GM18505 (cell line): Measurements from ENCODE around the gene GPRC5A.

Experiments used
- ATAC-seq: cut with Tn5 transposase; IDR thresholded peaks from one replicate; pipeline ENCODE4 v1.9.1; 2021; ENCODE audit not compliant: unreplicated experiment
- POLR2A ChIP-seq: IDR thresholded peaks from 4 replicates; pipeline ENCODE4 v1.6.1; 2011; ENCODE audit warnings: borderline replicate concordance; ENCODE audit not compliant: insufficient read depth, insufficient read length; ENCODE audit errors: extremely low read depth

GPRC5A gene

DNA sequence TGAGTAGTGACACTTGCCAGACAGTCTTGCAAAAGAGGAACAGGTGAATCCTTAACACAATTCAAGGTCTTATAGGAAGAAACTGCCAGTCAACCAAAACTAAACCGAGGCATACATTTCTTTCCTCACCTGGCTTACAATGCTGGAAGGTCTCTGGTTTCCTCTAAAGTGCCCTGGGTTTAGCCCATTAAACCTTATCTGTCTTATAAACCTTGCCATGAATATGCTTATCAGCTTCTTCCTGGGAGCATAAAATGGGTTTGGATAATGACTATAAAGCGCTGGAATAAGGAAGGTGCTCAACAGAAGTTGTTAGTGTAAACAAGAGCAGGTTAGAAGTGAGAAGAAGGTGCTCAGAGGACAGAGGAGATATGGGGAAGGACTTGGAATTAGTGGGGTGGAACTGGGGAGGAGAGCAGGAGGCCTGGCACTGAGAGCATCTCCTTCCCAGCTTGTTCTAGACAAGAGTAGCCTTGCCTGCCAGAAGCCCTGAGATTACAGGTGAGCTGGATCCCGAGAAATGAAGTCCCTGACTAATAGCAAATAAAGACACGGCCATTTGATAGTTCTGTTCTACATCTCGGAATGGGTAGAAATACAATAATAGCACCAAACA is 14.1 kb upstream of the GPRC5A start:
- ATAC-seq = no peak
- TF ChIP-seq POLR2A = no peak

DNA sequence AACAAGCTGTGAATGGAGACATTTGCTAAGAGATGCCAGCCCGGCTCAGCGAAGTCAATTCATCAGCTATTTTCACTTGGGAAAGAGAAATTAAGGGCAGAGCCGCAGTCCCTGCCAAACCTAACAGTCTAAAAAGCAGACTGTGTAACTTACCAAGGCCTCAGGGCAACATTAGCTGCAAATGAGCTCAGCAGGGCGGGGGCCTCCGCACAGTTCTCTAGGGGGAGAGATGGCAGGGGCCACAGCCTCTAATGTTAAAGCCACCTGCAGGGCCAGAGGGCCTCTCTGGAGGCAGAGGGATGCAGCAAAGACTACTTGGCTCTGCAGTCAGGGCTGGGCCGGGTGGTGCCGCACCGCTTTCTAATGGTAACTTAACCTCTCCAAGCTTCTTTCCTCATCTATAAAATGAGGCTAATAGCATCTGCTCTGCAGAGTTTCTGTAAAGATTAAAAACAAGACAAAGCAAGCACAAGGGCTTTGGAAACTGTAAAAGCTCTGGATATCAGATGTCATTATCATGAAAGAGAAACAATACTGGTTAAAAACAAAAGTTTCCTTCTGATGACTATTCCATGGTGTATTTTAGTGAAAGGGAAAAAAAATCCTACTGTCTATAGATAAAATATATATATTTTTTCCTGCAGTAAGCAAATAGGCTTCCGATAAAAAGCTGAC is 13.4 kb upstream of the GPRC5A start:
- TF ChIP-seq POLR2A = no peak
- no peak for ATAC-seq

DNA sequence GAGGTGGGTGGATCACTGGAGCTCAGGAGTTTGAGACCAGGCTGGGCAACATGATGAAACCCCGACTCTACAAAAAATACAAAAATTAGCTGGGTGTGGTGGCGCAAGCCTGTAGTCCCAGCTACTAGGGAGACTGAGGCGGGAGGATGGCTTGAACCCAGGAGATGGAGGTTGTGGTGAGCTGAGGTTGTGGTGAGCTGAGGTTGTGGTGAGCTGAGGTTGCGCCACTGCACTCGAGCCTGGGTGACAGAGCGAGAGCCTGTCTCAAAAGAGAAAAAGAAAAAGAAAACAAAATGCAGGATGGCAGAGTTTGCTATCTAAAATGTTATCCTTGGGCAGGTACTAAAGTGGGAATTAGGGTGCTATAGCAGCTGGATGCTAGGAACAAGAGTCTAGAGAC is 10.8 kb upstream of the GPRC5A start:
- no peak for TF ChIP-seq POLR2A
- no peak for ATAC-seq

DNA sequence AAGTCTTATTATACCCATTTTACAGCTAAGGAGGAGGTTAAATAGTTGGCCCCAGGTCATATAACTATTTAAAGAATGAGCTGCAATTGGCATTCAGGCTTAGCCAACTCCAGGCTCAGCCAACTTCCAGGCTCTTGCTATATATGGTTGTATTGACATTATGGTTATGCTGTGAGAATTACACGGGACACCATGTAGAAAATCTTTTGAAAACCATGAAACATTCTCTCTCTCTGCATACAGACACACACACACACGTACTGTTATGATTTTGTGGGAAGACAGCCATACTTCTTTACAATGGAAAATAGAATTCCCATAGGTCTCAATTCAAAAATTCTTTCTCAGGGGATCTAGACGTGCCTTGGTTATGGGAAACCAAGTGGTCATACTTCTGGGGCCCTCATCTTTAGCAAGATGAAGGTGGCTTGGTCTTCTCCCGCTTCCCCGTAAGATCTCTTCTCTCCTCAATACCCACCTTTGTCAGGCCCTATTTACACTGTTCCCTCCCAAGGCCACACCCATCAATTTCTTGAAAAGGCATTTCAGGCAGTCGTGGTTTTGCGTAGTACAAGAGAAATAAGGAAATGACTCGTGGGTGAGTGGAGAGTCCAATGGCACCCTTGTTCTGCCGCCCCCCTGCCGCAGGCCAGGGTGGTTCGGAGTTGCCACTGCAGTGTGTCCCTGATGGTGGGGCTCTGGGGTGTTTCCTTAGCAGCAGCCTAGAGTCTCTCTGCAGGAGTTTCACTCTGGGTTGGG is 10.0 kb upstream of the GPRC5A start:
- TF ChIP-seq POLR2A = no peak
- ATAC-seq = no peak

DNA sequence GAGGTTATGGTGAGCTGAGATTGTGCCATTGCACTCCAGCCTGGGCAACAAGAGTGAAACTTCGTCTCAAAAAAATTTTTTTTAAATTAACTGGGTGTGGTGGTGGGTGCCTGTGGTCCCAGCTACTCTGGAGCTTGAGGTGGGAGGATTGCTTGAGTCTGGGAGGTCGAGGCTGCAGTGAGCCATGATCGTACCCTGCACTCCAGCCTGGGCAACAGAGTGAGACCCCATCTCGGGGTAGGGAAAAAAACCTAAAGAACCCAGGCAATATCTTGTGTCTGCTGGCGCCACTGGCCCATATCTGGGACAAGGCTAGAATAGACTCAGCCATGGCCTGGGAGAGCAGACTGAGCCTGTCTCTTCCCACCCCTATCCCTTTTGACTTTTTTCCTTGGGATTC is 9.1 kb upstream of the GPRC5A start:
- ATAC-seq = no peak
- TF ChIP-seq POLR2A = no peak

DNA sequence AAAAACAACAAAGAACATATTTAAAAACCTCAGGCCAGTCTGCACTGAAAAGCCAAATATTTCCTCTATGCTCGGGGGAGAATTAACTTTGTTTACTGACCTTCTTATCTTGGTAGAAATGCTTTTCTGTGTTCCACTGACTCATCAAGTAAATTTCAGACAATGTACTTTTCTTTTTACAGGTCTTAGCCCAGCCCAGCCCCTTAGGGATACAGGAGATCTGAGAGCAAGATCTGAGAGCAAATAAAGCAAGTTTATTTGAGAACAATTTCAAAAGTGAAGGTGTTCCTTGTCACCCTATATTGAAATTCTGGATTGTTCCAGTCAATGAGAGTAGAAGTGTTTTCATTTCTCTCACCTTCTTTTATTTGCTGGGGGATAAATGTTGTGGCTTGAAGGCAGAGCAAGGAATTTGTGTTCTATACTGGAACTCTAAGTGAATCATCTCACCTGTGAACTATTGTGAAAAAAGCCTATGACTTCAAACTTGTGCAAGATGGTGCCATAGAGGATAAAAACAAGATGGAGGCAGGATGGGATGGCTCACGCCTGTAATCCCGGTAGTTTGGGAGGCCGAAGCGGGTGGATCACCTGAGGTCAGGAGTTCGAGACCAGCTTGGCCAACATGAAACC is 7.9 kb upstream of the GPRC5A start:
- TF ChIP-seq POLR2A = no peak
- ATAC-seq = no peak

DNA sequence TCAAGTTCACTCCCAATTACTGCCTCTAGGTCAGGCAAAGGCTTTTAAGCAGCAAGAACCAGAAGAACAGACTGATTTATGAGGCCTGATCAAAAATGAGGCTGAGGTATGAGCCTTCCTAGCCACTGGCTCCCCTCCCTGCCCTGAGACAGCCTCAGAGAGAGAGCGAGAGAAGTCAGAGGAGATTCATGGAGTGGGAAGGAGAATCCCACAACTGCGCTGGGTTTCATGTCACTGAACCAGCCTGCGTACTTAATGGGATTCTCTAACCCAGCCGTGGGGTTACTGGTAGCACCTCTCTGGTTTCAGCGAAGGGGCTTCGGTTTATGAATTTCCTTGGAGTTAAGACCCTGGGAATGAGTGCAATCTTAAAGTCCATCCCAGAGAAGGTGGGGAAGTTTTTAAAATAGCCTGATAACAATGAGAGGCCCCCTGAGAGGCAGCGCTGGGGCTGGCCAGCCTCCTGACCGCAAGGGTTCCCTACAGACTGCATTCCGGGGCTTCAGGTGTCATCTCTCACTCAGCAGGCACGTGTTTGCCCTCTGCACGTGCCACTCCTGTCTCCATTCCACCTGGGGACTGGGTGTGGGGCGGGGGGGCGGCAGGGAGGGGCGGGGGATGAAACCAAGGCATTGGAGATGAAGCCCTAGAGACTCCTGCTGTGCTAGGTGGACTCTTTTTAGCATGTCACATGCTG is 6.1 kb upstream of the GPRC5A start:
- no peak for TF ChIP-seq POLR2A
- ATAC-seq = no peak

DNA sequence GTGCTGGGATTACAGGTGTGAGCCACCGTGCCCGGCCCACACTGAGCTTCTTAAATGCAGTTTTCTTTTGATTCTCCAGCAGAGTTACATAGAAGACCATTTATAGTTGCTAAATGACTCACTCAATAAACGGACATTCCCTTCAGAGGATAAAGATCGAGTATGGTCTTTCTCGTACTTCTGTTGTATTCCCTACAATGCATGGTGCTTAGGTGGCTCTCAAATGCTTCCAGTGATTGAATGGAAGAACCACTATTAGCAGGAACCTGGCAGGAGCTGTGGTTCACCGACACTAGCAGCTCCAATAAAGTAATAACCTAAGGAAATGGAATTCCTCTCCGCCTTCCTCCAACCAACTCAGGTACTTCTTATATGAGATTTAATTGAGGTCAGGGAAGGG is 3.9 kb upstream of the GPRC5A start:
- TF ChIP-seq POLR2A = no peak
- ATAC-seq = no peak

DNA sequence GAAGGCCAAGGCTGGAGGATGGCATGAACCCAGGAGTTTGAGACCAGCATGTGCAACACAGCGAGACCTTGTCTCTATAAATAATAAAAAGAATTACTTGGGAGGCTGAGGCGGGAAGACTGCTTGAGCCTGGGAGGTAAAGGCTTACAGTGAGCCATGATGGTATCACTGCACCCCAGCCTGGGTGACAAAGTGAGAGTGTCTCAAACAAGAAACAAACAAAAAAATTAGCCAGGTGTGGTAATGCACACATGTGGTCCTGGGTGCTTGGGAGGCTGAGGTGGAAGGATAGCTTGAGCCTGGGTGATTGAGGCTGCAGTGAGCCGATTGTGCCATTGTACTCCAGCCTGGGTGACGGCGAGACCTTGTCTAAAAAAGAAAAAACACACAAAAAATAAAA is 1.7 kb upstream of the GPRC5A start:
- no peak for TF ChIP-seq POLR2A
- ATAC-seq = no peak

DNA sequence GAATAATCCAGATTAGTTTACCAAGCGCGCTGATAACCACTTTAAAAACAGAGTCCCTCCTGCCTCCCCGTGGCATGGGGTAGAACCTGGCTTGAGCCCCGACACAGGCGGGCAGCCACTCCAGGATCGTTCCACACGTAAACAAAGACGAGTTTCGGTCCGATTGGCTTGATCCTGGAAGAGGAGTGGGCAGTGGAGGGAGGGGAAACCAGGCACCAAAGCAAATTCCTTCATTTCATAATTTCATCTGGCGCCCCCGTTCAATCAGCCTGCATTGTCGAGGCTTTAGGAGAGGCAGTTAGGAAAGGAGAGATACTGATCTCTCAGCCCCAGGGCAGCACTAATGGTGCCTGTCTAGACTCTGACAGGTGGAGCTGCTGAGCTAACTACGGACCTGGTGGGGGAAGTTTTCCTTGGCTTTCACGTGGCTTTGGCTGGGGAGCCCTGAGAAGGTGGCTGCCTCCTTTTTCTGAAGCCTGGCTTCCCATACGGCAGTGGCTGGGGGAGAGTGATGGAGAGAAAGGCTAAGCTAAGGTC is 751 bp upstream of the GPRC5A start:
- ATAC-seq = peak; percentile 47
- TF ChIP-seq POLR2A = no peak

DNA sequence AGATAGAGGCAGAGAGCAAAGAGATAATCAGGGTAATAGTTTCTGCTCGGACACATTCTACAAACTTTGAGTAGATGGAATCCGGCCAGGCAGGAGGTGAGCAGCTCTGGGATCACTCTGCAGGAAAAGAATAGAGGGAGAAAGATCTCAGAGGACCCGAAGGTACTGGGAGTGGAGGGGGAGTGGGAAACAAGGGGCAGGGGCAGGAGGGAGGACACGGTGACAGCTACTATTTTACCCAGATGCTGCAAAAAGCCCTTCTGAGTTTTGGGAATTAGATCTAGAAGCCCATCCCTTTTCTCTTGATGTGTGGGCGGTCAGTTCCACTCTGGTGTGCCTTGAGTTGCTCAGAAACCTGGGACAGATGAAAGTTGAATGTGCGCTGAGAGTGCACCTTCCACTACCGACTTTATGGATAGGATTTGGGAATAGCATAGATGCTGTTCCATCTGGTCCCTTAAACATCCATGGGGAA is 556 bp downstream of the GPRC5A start:
- TF ChIP-seq POLR2A = no peak

DNA sequence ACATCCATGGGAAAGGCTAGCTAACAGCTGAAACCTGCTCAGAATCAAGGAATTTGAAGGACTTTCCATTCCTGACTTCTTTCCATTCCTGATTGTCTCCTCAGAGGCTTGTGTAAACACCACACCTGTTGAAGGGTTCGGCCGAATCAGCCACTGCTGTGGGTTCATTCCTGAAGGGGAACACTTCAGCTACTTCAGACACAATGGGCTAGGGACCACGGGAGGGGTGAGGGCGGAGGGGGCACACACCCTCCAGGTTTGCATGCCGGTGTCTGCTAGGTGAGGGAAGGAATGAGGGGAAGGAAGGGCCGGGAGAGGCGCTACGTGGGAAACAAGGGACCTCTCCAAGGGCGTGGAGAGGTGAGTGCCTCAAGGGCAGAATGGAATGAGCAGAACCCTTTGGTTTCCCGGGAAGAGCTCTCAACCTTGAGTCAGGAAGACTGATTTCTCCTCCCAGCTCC is 1.3 kb downstream of the GPRC5A start:
- TF ChIP-seq POLR2A = no peak
- ATAC-seq = no peak

More for the DNA sequence above, 556 bp downstream of the GPRC5A start:
- no peak for ATAC-seq
